H1 (cell line): ENCODE measurements around the gene PLA2G10. TPM values are rescaled to one million over a fixed set of nuclear protein-coding genes. Genes with fewer than 3 reads are reported as not detected.
"Not testable (repeated sequence)": the region's sequence is repeated elsewhere in the genome, so short reads cannot be mapped to it uniquely, and the experiment has no call there.

Source experiments
- CTCF ChIA-PET: fragments of 300-600 bp; sonication (Branson Sonifier 250); formaldehyde crosslinking; loops from one replicate; lab custom pipeline; 2021; ENCODE audit not compliant: partially characterized antibody; lab: Charles Lee
- POLR2A ChIA-PET: fragments of 300-600 bp; sonication (Branson Sonifier 250); formaldehyde crosslinking; loops from one replicate; lab custom pipeline; 2021; ENCODE audit warnings: inconsistent platforms; ENCODE audit not compliant: partially characterized antibody; lab: Charles Lee
- DNase-seq, 2 experiments: peaks; one replicate each; pipeline versions ENCODE4 v3.0.0 to v3.0.0-alpha.2; 2010 to 2022; ENCODE audit warnings: low spot score in 2 of 2, low read depth in 1 of 2, mixed read lengths in 1 of 2
- FAIRE-seq: peaks from 2 replicates; lab custom pipeline; 2011; peaks lifted over from hg19 to GRCh38; lab: Jason Lieb, UNC
- H2AFZ ChIP-seq: 2 replicates; pipeline ENCODE4 v1.8.1; 2012; ENCODE audit warnings: low read length, inconsistent platforms
- H2AK5ac ChIP-seq: 2 replicates; pipeline ENCODE4 v1.6.1; 2013; ENCODE audit warnings: low read depth, low read length
- H2BK120ac ChIP-seq: replicated peaks from 2 replicates; pipeline ENCODE3; 2013; ENCODE audit warnings: low read depth, low read length, inconsistent platforms
- H2BK12ac ChIP-seq: 2 replicates; pipeline ENCODE4 v1.6.1; 2013; ENCODE audit warnings: low read depth, low read length
- H2BK15ac ChIP-seq: 2 replicates; pipeline ENCODE4 v1.6.1; 2013; ENCODE audit warnings: low read length
- H2BK20ac ChIP-seq: 2 replicates; pipeline ENCODE4 v1.6.1; 2013; ENCODE audit warnings: low read length
- H2BK5ac ChIP-seq: 2 replicates; pipeline ENCODE4 v1.6.1; 2013; ENCODE audit warnings: low read depth, low read length
- H3K14ac ChIP-seq: 2 replicates; pipeline ENCODE4 v1.6.1; 2013; ENCODE audit warnings: inconsistent platforms; ENCODE audit not compliant: insufficient read length
- H3K18ac ChIP-seq: 2 replicates; pipeline ENCODE4 v1.6.1; 2013; ENCODE audit warnings: low read length; ENCODE audit errors: extremely low read depth
- H3K23ac ChIP-seq: 2 replicates; pipeline ENCODE4 v1.6.1; 2013; ENCODE audit warnings: inconsistent platforms; ENCODE audit not compliant: insufficient read length
- H3K23me2 ChIP-seq: 2 replicates; pipeline ENCODE4 v1.6.1; 2013; ENCODE audit warnings: low read depth, low read length
- H3K27ac ChIP-seq: 2 replicates; pipeline ENCODE4 v1.6.1; 2011; ENCODE audit warnings: low read depth, low read length, inconsistent platforms
- H3K27me3 ChIP-seq, 4 experiments: replicated peaks in 1 of 4; 1 replicate in 1 of 4; 2 replicates in 3 of 4; pipeline versions ENCODE4 v1.6.1 to v1.8.1; 2011 to 2013; ENCODE audit warnings: low read length in 3 of 4, mild to moderate bottlenecking in 3 of 4, inconsistent platforms in 2 of 4, mixed read lengths in 2 of 4, moderate library complexity in 1 of 4; ENCODE audit not compliant: control insufficient read depth in 3 of 4, insufficient read depth in 3 of 4; ENCODE audit errors: extremely low read depth in 1 of 4
- H3K36me3 ChIP-seq, 4 experiments: 2 replicates each; pipeline versions ENCODE4 v1.6.1 to v1.8.1; 2011 to 2013; ENCODE audit warnings: mild to moderate bottlenecking in 4 of 4, low read length in 3 of 4, moderate library complexity in 2 of 4, control low read depth in 1 of 4, inconsistent platforms in 1 of 4; ENCODE audit not compliant: insufficient read depth in 4 of 4, control insufficient read depth in 2 of 4
- H3K4ac ChIP-seq: replicated peaks from 2 replicates; pipeline ENCODE3; 2013; ENCODE audit warnings: low read length, low read depth, mixed read lengths, inconsistent platforms; ENCODE audit not compliant: insufficient read length
- H3K4me1 ChIP-seq, 4 experiments: replicated peaks in 1 of 4; 1 replicate in 1 of 4; 2 replicates in 3 of 4; pipeline versions ENCODE4 v1.6.1 to v1.8.1; 2011 to 2013; ENCODE audit warnings: low read length in 3 of 4, inconsistent platforms in 2 of 4, mixed read lengths in 1 of 4; ENCODE audit not compliant: insufficient read depth in 4 of 4, control insufficient read depth in 3 of 4
- H3K4me2 ChIP-seq, 2 experiments: 2 replicates each; pipeline versions ENCODE4 v1.6.1 to v1.8.1; 2011 to 2013; ENCODE audit warnings: low read depth in 2 of 2, low read length in 2 of 2, control low read depth in 1 of 2, inconsistent platforms in 1 of 2, mild to moderate bottlenecking in 1 of 2; ENCODE audit not compliant: insufficient read depth in 1 of 2
- H3K4me3 ChIP-seq, 4 experiments: fragments of 200-600, 300-600 bp in 1 of 4; sonication (generic), shearing (Covaris generic), sonication (Bioruptor Twin) in 1 of 4; 2 replicates each; pipeline versions ENCODE4 v1.5.1 to v1.8.1; 2011 to 2016; ENCODE audit warnings: low read length in 4 of 4, low read depth in 3 of 4, control low read depth in 2 of 4, inconsistent platforms in 2 of 4, mild to moderate bottlenecking in 2 of 4, mixed read lengths in 1 of 4, moderate library complexity in 1 of 4; ENCODE audit not compliant: insufficient read depth in 2 of 4; ENCODE audit errors: extremely low read depth in 1 of 4
- H3K56ac ChIP-seq: replicated peaks from 2 replicates; pipeline ENCODE3; 2013; ENCODE audit warnings: low read depth, mild to moderate bottlenecking, mixed read lengths, low read length, inconsistent platforms; ENCODE audit not compliant: insufficient read length
- H3K79me1 ChIP-seq: 2 replicates; pipeline ENCODE4 v1.6.1; 2013; ENCODE audit warnings: low read depth, low read length, control low read depth
- H3K79me2 ChIP-seq, 2 experiments: 2 replicates each; pipeline versions ENCODE4 v1.6.1 to v1.8.1; 2012 to 2013; ENCODE audit warnings: low read length in 2 of 2, mild to moderate bottlenecking in 2 of 2, inconsistent platforms in 1 of 2; ENCODE audit not compliant: insufficient read depth in 2 of 2, control insufficient read depth in 1 of 2
- H3K9ac ChIP-seq, 4 experiments: replicated peaks in 1 of 4; 1 replicate in 1 of 4; 2 replicates in 3 of 4; pipeline versions ENCODE4 v1.6.1 to v1.8.1; 2011 to 2013; ENCODE audit warnings: low read depth in 3 of 4, low read length in 3 of 4, control low read depth in 2 of 4, mild to moderate bottlenecking in 2 of 4, moderate library complexity in 2 of 4, inconsistent platforms in 1 of 4; ENCODE audit errors: extremely low read depth in 1 of 4
- H3K9me3 ChIP-seq, 2 experiments: 2 replicates each; pipeline versions ENCODE4 v1.6.1 to v1.8.1; 2012 to 2013; ENCODE audit warnings: mild to moderate bottlenecking in 2 of 2, moderate library complexity in 2 of 2, control low read depth in 1 of 2, inconsistent platforms in 1 of 2, low read depth in 1 of 2, low read length in 1 of 2, mixed read lengths in 1 of 2; ENCODE audit not compliant: insufficient read depth in 2 of 2
- H4K20me1 ChIP-seq, 2 experiments: replicated peaks in 1 of 2; 2 replicates each; pipeline versions ENCODE3 to v1.8.1; 2011 to 2013; ENCODE audit warnings: inconsistent platforms in 2 of 2, low read length in 2 of 2, mild to moderate bottlenecking in 1 of 2; ENCODE audit not compliant: insufficient read depth in 2 of 2, control insufficient read depth in 1 of 2
- H4K5ac ChIP-seq: 2 replicates; pipeline ENCODE4 v1.6.1; 2013; ENCODE audit warnings: low read length, low read depth, mixed read lengths, inconsistent platforms; ENCODE audit not compliant: insufficient read length
- H4K8ac ChIP-seq: 2 replicates; pipeline ENCODE4 v1.8.0; 2013; ENCODE audit warnings: mild to moderate bottlenecking, moderate library complexity, low read length, inconsistent platforms; ENCODE audit not compliant: insufficient read depth; ENCODE audit errors: extremely low read depth
- H4K91ac ChIP-seq: replicated peaks from 2 replicates; pipeline ENCODE3; 2013; ENCODE audit warnings: low read length, mixed read lengths, inconsistent platforms; ENCODE audit not compliant: insufficient read length
- WGBS, 2 experiments: shearing (Covaris generic) in 1 of 2; methylation state at CpG; one replicate each; pipeline versions ENCODE4 v1.1.6 to v1.1.7; 2013 to 2015; ENCODE audit warnings: low lambda C conversion rate in 2 of 2, mixed read lengths in 2 of 2, inconsistent platforms in 1 of 2, low coverage in 1 of 2, missing lambda C conversion rate in 1 of 2; ENCODE audit not compliant: insufficient replicate concordance in 2 of 2, insufficient coverage in 1 of 2, insufficient read length in 1 of 2; ENCODE audit errors: extremely low coverage in 1 of 2, missing lambda C conversion rate in 1 of 2; 5-methylcytosine and 5-hydroxymethylcytosine counted together
- polyA plus RNA-seq, 7 experiments: library from polyadenylated mRNA; depleted of rRNA in 3 of 7; stranded (reverse) in 5 of 7; unstranded in 2 of 7; fragments of >200 nt in 5 of 7; fragments of 200-250 nt in 2 of 7; gene quantifications; 1 replicate in 5 of 7; 2 replicates in 1 of 7; 4 replicates in 1 of 7; pipeline versions ENCODE4 v1.2.1 to v1.2.3, GENCODE V29; 2011 to 2013; ENCODE audit warnings: missing spikeins in 2 of 7, mixed read lengths in 2 of 7
- total RNA-seq: library from RNA; stranded (reverse); fragmentation: NEBNext Ultra II Directional; extraction: Animal tissue kit (Norgen Biotek cat#: 25700); gene quantifications from 2 replicates; pipeline ENCODE4 v1.2.1, GENCODE V29; 2021

Gene PLA2G10
- total and polyA plus RNA-seq, 2 of the 8 experiments (the other 6 are each of a cell fraction or from before 2014, with no cell fraction given): 0.60 to 2.2 TPM

DNA sequence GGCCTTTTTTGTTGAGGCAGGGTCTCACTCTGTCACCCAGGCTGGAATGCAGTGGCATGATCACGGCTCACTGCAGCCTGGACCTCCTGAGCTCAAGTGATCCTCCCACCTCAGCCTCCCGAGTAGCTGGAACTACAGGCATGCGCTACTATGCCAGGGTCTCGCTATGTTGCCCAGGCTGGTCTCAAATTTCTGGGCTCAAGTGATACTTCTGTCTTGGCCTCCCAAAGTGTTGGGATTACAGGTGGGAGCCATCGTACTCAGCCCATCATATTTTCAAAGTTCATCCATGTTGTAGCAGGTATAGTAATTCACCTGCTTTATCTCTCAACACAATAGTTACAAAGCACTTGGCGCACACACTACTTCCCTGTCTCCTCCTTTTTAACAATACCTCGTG, 13.7 kb downstream of the PLA2G10 start:
- H4K91ac ChIP-seq, H2BK5ac ChIP-seq, H4K8ac ChIP-seq, H3K23me2 ChIP-seq, H3K27me3 ChIP-seq, H3K9me3 ChIP-seq, H3K27ac ChIP-seq, H2BK15ac ChIP-seq, H3K79me2 ChIP-seq, H3K36me3 ChIP-seq, H2BK20ac ChIP-seq, H2AFZ ChIP-seq, H3K4me2 ChIP-seq, H3K23ac ChIP-seq, H3K18ac ChIP-seq, DNase-seq, H2BK120ac ChIP-seq, H3K79me1 ChIP-seq, H3K4me3 ChIP-seq, H2BK12ac ChIP-seq, POLR2A ChIA-PET, H3K56ac ChIP-seq, H3K4ac ChIP-seq, H4K5ac ChIP-seq, H3K4me1 ChIP-seq, H3K9ac ChIP-seq, FAIRE-seq, H4K20me1 ChIP-seq, H3K14ac ChIP-seq, H2AK5ac ChIP-seq: not testable (repeated sequence)
- CTCF ChIA-PET: interaction anchor here (0.6 kb wide), 1 partner anchor 79 kb away, joined by 4 read pairs; no protein-coding TSS in a partner anchor
- WGBS, 2 experiments: 88% methylated on average over 7 of the region's 7 CpGs; no CpG with 5 or more reads in 1 of the 2 experiments
